Calu3 (cell line): Measurements from ENCODE around the gene CYTIP. TPM values are rescaled to one million over a fixed set of nuclear protein-coding genes. Genes with fewer than 3 reads are reported as not detected.
"Not testable (repeated sequence)": the region's sequence is repeated elsewhere in the genome, so short reads cannot be mapped to it uniquely, and the experiment has no call there.

ENCODE experiments used
- BruUV-seq: library from RNA; stranded (reverse); fragments of 400-500 nt; replicated peaks from 2 replicates; lab custom pipeline; 2021; lab: Mats Ljungman, UMichigan
- CTCF ChIA-PET: fragments of 300-600 bp; sonication (Branson Sonifier 250); formaldehyde crosslinking; loops from one replicate; lab custom pipeline; 2022; ENCODE audit warnings: antibody characterized with exemption; lab: Charles Lee
- DNase-seq: peaks from one replicate; pipeline ENCODE4 v3.0.0; 2022
- H3K27ac Mint-ChIP-seq: one replicate; pipeline ENCODE4 v1.8.0; 2022; ENCODE audit warnings: mixed read lengths; ENCODE audit not compliant: unreplicated experiment
- H3K27me3 Mint-ChIP-seq: one replicate; pipeline ENCODE4 v1.8.0; 2022; ENCODE audit warnings: mixed read lengths; ENCODE audit not compliant: unreplicated experiment
- H3K36me3 Mint-ChIP-seq: one replicate; pipeline ENCODE4 v1.8.0; 2022; ENCODE audit warnings: mild to moderate bottlenecking, moderate library complexity, mixed read lengths; ENCODE audit not compliant: insufficient read depth, unreplicated experiment
- H3K4me1 Mint-ChIP-seq: one replicate; pipeline ENCODE4 v1.8.0; 2022; ENCODE audit warnings: mild to moderate bottlenecking, low read depth, mixed read lengths; ENCODE audit not compliant: unreplicated experiment
- H3K4me3 Mint-ChIP-seq: one replicate; pipeline ENCODE4 v1.8.0; 2022; ENCODE audit warnings: mild to moderate bottlenecking, low read depth, moderate library complexity, mixed read lengths; ENCODE audit not compliant: unreplicated experiment
- H3K9me3 Mint-ChIP-seq: one replicate; pipeline ENCODE4 v1.8.0; 2022; ENCODE audit warnings: low read depth, mixed read lengths; ENCODE audit not compliant: unreplicated experiment
- intact Hi-C: fragments of 100-400 bp; cut with micrococcal nuclease; formaldehyde crosslinking; loops from one replicate; pipeline ENCODE4 v1.10.0; 2022; ENCODE audit not compliant: unreplicated experiment
- total RNA-seq: library from RNA; stranded (reverse); gene quantifications from 2 replicates; pipeline ENCODE4 v1.2.3, GENCODE V29; 2022
- TF ChIP-seq, protein P1 (sequence below): fragments of 200-600 bp; IDR thresholded peaks from one replicate; pipeline ENCODE4 v1.8.0; 2022; ENCODE audit warnings: antibody characterized with exemption; ENCODE audit not compliant: unreplicated experiment

Gene CYTIP
- total RNA-seq, 1 experiment from 2014 or later: not detected

- no peak overlapping the region for H3K4me3 Mint-ChIP-seq
- intact Hi-C loops: no loop called here
- TF ChIP-seq, protein P1, sequence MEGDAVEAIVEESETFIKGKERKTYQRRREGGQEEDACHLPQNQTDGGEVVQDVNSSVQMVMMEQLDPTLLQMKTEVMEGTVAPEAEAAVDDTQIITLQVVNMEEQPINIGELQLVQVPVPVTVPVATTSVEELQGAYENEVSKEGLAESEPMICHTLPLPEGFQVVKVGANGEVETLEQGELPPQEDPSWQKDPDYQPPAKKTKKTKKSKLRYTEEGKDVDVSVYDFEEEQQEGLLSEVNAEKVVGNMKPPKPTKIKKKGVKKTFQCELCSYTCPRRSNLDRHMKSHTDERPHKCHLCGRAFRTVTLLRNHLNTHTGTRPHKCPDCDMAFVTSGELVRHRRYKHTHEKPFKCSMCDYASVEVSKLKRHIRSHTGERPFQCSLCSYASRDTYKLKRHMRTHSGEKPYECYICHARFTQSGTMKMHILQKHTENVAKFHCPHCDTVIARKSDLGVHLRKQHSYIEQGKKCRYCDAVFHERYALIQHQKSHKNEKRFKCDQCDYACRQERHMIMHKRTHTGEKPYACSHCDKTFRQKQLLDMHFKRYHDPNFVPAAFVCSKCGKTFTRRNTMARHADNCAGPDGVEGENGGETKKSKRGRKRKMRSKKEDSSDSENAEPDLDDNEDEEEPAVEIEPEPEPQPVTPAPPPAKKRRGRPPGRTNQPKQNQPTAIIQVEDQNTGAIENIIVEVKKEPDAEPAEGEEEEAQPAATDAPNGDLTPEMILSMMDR: no peak
Measured at GRCh38 chr2:157386247-157386646, 57.6 kb downstream of the CYTIP start.

GRCh38 chr2:157377861-157378260 is 66.0 kb downstream of the CYTIP start:
- no TSS peak for BruUV-seq
- TF ChIP-seq, protein P1: no peak
- DNase-seq: no peak
- intact Hi-C loops: no loop called here
- Mint-ChIP-seq H3K4me3 (no peak overlapping the region), H3K4me1 (no peaks in the 10 kb centered on the region), H3K27me3 (no peaks in the 10 kb centered on the region), H3K9me3 (peaks cover 15% of the 10 kb centered on the region), H3K36me3 (no peaks in the 10 kb centered on the region), H3K27ac (no peak overlapping the region)
- CTCF ChIA-PET: no interaction called here

More at GRCh38 chr2:157386247-157386646, 57.6 kb downstream of the CYTIP start:
- CTCF ChIA-PET: no interaction called here
- no peak overlapping the region for H3K27ac Mint-ChIP-seq
- no peaks in the 10 kb centered on the region for H3K27me3 Mint-ChIP-seq
- BruUV-seq: no TSS peak
- DNase-seq: no peak
- H3K36me3 Mint-ChIP-seq: no peaks in the 10 kb centered on the region
- no peaks in the 10 kb centered on the region for H3K9me3 Mint-ChIP-seq
- H3K4me1 Mint-ChIP-seq: no peaks in the 10 kb centered on the region

DNA sequence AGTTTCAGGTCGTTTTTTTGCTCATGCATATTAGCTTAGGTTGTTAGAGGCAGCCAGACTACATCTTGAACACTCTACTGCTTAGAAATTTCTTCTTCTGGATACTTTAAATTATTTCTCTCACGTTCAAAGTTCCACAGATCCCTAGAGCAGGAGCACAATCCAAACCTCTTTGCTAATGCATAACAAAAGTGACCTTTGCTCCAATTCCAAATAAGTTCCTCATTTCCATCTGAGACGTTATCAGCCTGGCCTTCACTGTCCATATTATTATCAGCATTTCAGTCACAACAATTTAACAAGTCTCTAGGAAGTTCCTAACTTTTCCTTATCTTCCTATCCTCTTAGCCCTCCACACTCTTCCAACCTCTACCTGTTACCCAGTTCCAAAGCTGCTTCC is 67.8 kb downstream of the CYTIP start:
- Mint-ChIP-seq H3K27ac (no peak overlapping the region), H3K27me3 (no peaks in the 10 kb centered on the region), H3K36me3 (no peaks in the 10 kb centered on the region), H3K4me1 (no peaks in the 10 kb centered on the region), H3K4me3 (no peak overlapping the region), H3K9me3 (peaks cover 15% of the 10 kb centered on the region)
- DNase-seq: no peak
- CTCF ChIA-PET: no interaction called here
- BruUV-seq: no TSS peak
- TF ChIP-seq, protein P1: no peak
- intact Hi-C loops: no loop called here

DNA sequence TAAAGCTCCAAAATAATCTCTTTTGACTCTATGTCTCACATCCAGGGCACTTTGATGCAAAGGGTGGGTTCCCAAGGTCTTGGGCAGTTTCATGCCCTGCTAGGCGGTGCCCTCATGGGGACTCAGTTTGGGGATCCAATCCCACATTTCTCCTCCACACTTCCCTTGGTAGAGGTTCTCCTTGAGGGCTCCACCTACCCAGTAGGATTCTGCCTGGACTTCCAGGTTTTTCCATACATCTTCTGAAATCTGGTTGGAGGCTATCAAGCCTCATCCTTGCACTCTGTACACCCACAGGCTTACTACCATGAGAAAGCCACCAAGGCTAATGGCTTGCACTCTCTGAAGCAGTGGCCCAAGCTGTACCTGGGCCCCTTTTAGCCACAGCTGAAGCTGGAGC is 68.5 kb downstream of the CYTIP start:
- Mint-ChIP-seq H3K27me3 (no peaks in the 10 kb centered on the region), H3K36me3 (no peaks in the 10 kb centered on the region), H3K27ac (no peak overlapping the region), H3K4me3 (no peak overlapping the region), H3K4me1 (no peaks in the 10 kb centered on the region), H3K9me3 (peaks cover 15% of the 10 kb centered on the region)
- TF ChIP-seq, protein P1: no peak
- BruUV-seq: no TSS peak
- intact Hi-C loops: no loop called here
- DNase-seq: no peak
- CTCF ChIA-PET: no interaction called here

DNA sequence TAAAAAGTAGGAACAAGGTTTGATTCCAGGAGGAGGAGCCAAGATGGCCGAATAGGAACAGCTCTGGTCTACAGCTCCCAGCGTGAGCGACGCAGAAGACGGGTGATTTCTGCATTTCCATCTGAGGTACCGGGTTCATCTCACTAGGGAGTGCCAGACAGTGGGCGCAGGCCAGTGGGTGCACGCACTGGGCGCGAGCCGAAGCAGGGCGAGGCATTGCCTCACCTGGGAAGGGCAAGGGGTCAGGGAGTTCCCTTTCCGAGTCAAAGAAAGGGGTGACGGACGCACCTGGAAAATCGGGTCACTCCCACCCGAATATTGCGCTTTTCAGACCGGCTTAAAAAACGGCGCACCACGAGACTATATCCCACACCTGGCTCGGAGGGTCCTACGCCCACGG is 75.4 kb downstream of the CYTIP start:
- H3K27ac Mint-ChIP-seq, H3K27me3 Mint-ChIP-seq, H3K9me3 Mint-ChIP-seq, intact Hi-C loops, H3K4me1 Mint-ChIP-seq, CTCF ChIA-PET, BruUV-seq, H3K4me3 Mint-ChIP-seq, H3K36me3 Mint-ChIP-seq, DNase-seq: not testable (repeated sequence)
